Measurements from ENCODE around the gene CLDN9. TPM values are rescaled to one million over a fixed set of nuclear protein-coding genes. Genes with fewer than 3 reads are reported as not detected.

Gene CLDN9
- polyA plus RNA-seq, 1 donor from 2014 or later, result not detected

- Histone ChIP-seq H3K79me2 (replicated peaks; ENCODE audit: insufficient read depth, low read length) (no peaks in the 10 kb centered on the region), H4K20me1 (ENCODE audit: insufficient read depth) (no peaks in the 10 kb centered on the region), H3K4me2 (ENCODE audit: low read length) (no peak overlapping the region), H3K9me3 (ENCODE audit: low read length) (no peaks in the 10 kb centered on the region), H3K9ac (ENCODE audit: low read length) (no peak overlapping the region), H3K27me3 (ENCODE audit: insufficient read depth, low read depth, low read length) (peaks cover 38% of the 10 kb centered on the region), H3K9me2 (ENCODE audit: insufficient read depth, low read length) (no peaks in the 10 kb centered on the region), H3K4me3 (ENCODE audit: low read length) (peak overlapping the region; percentile 55), H3K36me3 (ENCODE audit: insufficient read depth, low read length) (no peaks in the 10 kb centered on the region), H2AFZ (ENCODE audit: low read depth, low read length) (no peak overlapping the region), H3K27ac (ENCODE audit: low read length) (no peak overlapping the region), H3F3A (ENCODE audit: insufficient read depth, low read length, poor library complexity, severe bottlenecking) (no peaks in the 10 kb centered on the region)
- TF ChIP-seq RAD21 (conservative IDR thresholded peaks at IDR 0.05), result no peak
- TF ChIP-seq MXI1 (conservative IDR thresholded peaks at IDR 0.05; ENCODE audit: poor library complexity, severe bottlenecking), result no peak
- no peak for TF ChIP-seq CTCF (IDR thresholded peaks at IDR 0.05; ENCODE audit: poor library complexity, severe bottlenecking)
- TF ChIP-seq REST (IDR thresholded peaks at IDR 0.05; ENCODE audit: borderline replicate concordance), result no peak
- no peak for TF ChIP-seq POLR2AphosphoS5 (IDR thresholded peaks at IDR 0.05)
- TF ChIP-seq SMC3 (conservative IDR thresholded peaks at IDR 0.05; ENCODE audit: poor library complexity), result no peak
- no peak for TF ChIP-seq EZH2 (IDR thresholded peaks at IDR 0.05; ENCODE audit: borderline replicate concordance, insufficient read depth, low read length, poor library complexity, severe bottlenecking)
- no peak for TF ChIP-seq TAF1 (IDR thresholded peaks at IDR 0.05; ENCODE audit: low read depth)
- TF ChIP-seq EP300 (conservative IDR thresholded peaks at IDR 0.05; ENCODE audit: poor library complexity, severe bottlenecking), result no peak
Measured at GRCh38 chr16:3019594-3020246, 7.0 kb downstream of the CLDN9 start.

- TF ChIP-seq REST (IDR thresholded peaks at IDR 0.05; ENCODE audit: borderline replicate concordance) (no peak), MXI1 (conservative IDR thresholded peaks at IDR 0.05; ENCODE audit: poor library complexity, severe bottlenecking) (no peak), CTCF (IDR thresholded peaks at IDR 0.05; ENCODE audit: poor library complexity, severe bottlenecking) (no peak), POLR2AphosphoS5 (IDR thresholded peaks at IDR 0.05) (no peak), EP300 (conservative IDR thresholded peaks at IDR 0.05; ENCODE audit: poor library complexity, severe bottlenecking) (no peak), EZH2 (IDR thresholded peaks at IDR 0.05; ENCODE audit: borderline replicate concordance, insufficient read depth, low read length, poor library complexity, severe bottlenecking) (no peak), RAD21 (conservative IDR thresholded peaks at IDR 0.05) (no peak), TAF1 (IDR thresholded peaks at IDR 0.05; ENCODE audit: low read depth) (no peak), SMC3 (conservative IDR thresholded peaks at IDR 0.05; ENCODE audit: poor library complexity) (no peak)
- Histone ChIP-seq H4K20me1 (ENCODE audit: insufficient read depth) (no peaks in the 10 kb centered on the region), H3K9me2 (ENCODE audit: insufficient read depth, low read length) (no peaks in the 10 kb centered on the region), H3K4me3 (ENCODE audit: low read length) (peak within 1 kb of the TSS; percentile 55), H3K27ac (ENCODE audit: low read length) (no peak within 1 kb of the TSS), H3F3A (ENCODE audit: insufficient read depth, low read length, poor library complexity, severe bottlenecking) (no peaks in the 10 kb centered on the region), H3K27me3 (ENCODE audit: insufficient read depth, low read depth, low read length) (peaks cover 38% of the 10 kb centered on the region), H3K9me3 (ENCODE audit: low read length) (no peaks in the 10 kb centered on the region), H3K79me2 (replicated peaks; ENCODE audit: insufficient read depth, low read length) (no peaks in the 10 kb centered on the region), H3K9ac (ENCODE audit: low read length) (peak within 1 kb of the TSS; percentile 5), H3K36me3 (ENCODE audit: insufficient read depth, low read length) (no peaks in the 10 kb centered on the region), H3K4me2 (ENCODE audit: low read length) (no peak within 1 kb of the TSS), H2AFZ (ENCODE audit: low read depth, low read length) (no peak within 1 kb of the TSS)
Measured at GRCh38 chr16:3020247-3020603, 7.5 kb downstream of the CLDN9 start, which contains the start of gene TNFRSF12A. Gene TNFRSF12A, plus strand, starts transcription at chr16:3020368. Its CDS starts 30 bp downstream, at chr16:3020398.

Measured in neural cell (in vitro differentiated cells).